HCT116 (cell line): ENCODE data around the gene RBM26. TPM values are rescaled to one million over a fixed set of nuclear protein-coding genes. Genes with fewer than 3 reads are reported as not detected.

Source experiments
- ATAC-seq: fragments of 200-7000 bp; cut with Tn5 transposase; 2 replicates; pipeline ENCODE4 v1.9.1; 2020; ENCODE audit warnings: mild to moderate bottlenecking, moderate library complexity
- BruUV-seq: library from RNA; stranded (reverse); fragments of 400-500 nt; replicated peaks from 2 replicates; lab custom pipeline; 2021; lab: Mats Ljungman, UMichigan
- CTCF ChIA-PET: fragments of 300-600 bp; sonication (Branson Sonifier 250); formaldehyde crosslinking; loops from one replicate; lab custom pipeline; 2021; ENCODE audit warnings: antibody characterized with exemption; lab: Charles Lee
- POLR2A ChIA-PET: fragments of 300-600, 350-600 bp; sonication (Branson Sonifier 250); formaldehyde crosslinking; loops from one replicate; lab custom pipeline; 2021; ENCODE audit warnings: antibody characterized with exemption; lab: Charles Lee
- RAD21 ChIA-PET, 2 experiments: fragments of 300-600 bp; sonication (Branson Sonifier 250); formaldehyde crosslinking; loops; one replicate each; lab custom pipeline; 2023; ENCODE audit warnings: low total read pairs in 2 of 2; ENCODE audit not compliant: uncharacterized antibody in 2 of 2, unreplicated experiment in 2 of 2, low non-redundant PET in 1 of 2; lab: Charles Lee
- DNase-seq: peaks from one replicate; pipeline ENCODE4 v3.0.0-alpha.2; 2010; ENCODE audit warnings: low read depth, low spot score
- H2AFZ ChIP-seq: fragments of 200-600 bp; shearing (Covaris generic), sonication (generic); 2 replicates; pipeline ENCODE4 v1.6.1; 2017; ENCODE audit warnings: low read depth, mixed run types, mixed read lengths, antibody characterized with exemption, low read length; ENCODE audit not compliant: poor library complexity, severe bottlenecking
- H3K27ac ChIP-seq: 2 replicates; pipeline ENCODE4 v1.5.1; 2012; ENCODE audit warnings: low read depth, low read length
- H3K27me3 ChIP-seq: fragments of 200-600 bp; sonication (generic); 2 replicates; pipeline ENCODE4 v1.6.1; 2016; ENCODE audit warnings: mixed run types, low read length, mixed read lengths; ENCODE audit not compliant: insufficient read depth
- H3K36me3 ChIP-seq, 2 experiments: fragments of 200-500 bp in 1 of 2; fragments of 200-600 bp in 1 of 2; sonication (Bioruptor generic) in 1 of 2; sonication (generic) in 1 of 2; 2 replicates each; pipeline versions ENCODE4 v1.5.1 to v1.6.1; 2014 to 2016; ENCODE audit warnings: low read length in 2 of 2, inconsistent platforms in 1 of 2, mixed read lengths in 1 of 2, mixed run types in 1 of 2; ENCODE audit not compliant: insufficient read depth in 2 of 2, control insufficient read depth in 1 of 2
- H3K4me1 ChIP-seq, 2 experiments: fragments of 200-600 bp in 1 of 2; sonication (generic) in 1 of 2; 2 replicates each; pipeline versions ENCODE4 v1.5.1 to v1.6.1; 2012 to 2017; ENCODE audit warnings: low read length in 2 of 2, inconsistent platforms in 1 of 2, mild to moderate bottlenecking in 1 of 2, mixed read lengths in 1 of 2, mixed run types in 1 of 2, moderate library complexity in 1 of 2; ENCODE audit not compliant: insufficient read depth in 2 of 2, control insufficient read depth in 1 of 2
- H3K4me2 ChIP-seq: fragments of 200-600 bp; sonication (generic); 2 replicates; pipeline ENCODE4 v1.6.1; 2017; ENCODE audit warnings: mixed run types, low read length, mixed read lengths
- H3K4me3 ChIP-seq, 2 experiments: fragments of 200-600 bp in 1 of 2; sonication (generic) in 1 of 2; replicated peaks in 1 of 2; 2 replicates each; pipeline ENCODE4 v1.5.1; 2011 to 2016; ENCODE audit warnings: low read length in 2 of 2, control low read depth in 1 of 2, low read depth in 1 of 2, mild to moderate bottlenecking in 1 of 2, mixed read lengths in 1 of 2, mixed run types in 1 of 2
- H3K79me2 ChIP-seq: fragments of 200-600 bp; sonication (generic); 2 replicates; pipeline ENCODE4 v1.6.1; 2017; ENCODE audit warnings: mild to moderate bottlenecking, mixed run types, low read length, moderate library complexity, mixed read lengths; ENCODE audit not compliant: insufficient read depth
- H3K9ac ChIP-seq: fragments of 200-600 bp; sonication (generic); 2 replicates; pipeline ENCODE4 v1.6.1; 2016; ENCODE audit warnings: low read length, mixed read lengths
- H3K9me2 ChIP-seq: fragments of 200-600 bp; sonication (generic), shearing (Covaris generic); 2 replicates; pipeline ENCODE4 v1.6.1; 2017; ENCODE audit warnings: mixed run types, mild to moderate bottlenecking, moderate library complexity; ENCODE audit not compliant: insufficient read depth
- H3K9me3 ChIP-seq, 2 experiments: fragments of 200-500 bp in 1 of 2; fragments of 200-600 bp in 1 of 2; sonication (Bioruptor generic) in 1 of 2; sonication (generic) in 1 of 2; 2 replicates each; pipeline ENCODE4 v1.6.1; 2014 to 2017; ENCODE audit warnings: low read length in 2 of 2, mixed read lengths in 2 of 2, inconsistent platforms in 1 of 2, low read depth in 1 of 2, mild to moderate bottlenecking in 1 of 2, mixed run types in 1 of 2, moderate library complexity in 1 of 2; ENCODE audit not compliant: control insufficient read depth in 1 of 2, insufficient read depth in 1 of 2
- H4K20me1 ChIP-seq: fragments of 200-600 bp; sonication (generic), shearing (Covaris generic); 2 replicates; pipeline ENCODE4 v1.6.1; 2017; ENCODE audit warnings: mixed run types, mild to moderate bottlenecking, moderate library complexity; ENCODE audit not compliant: insufficient read depth
- ATF3 ChIP-seq: IDR thresholded peaks from 2 replicates; pipeline ENCODE4 v1.6.1; 2012
- CBX3 ChIP-seq: IDR thresholded peaks from 2 replicates; pipeline ENCODE4 v1.6.1; 2012; ENCODE audit warnings: low read depth
- CEBPB ChIP-seq: IDR thresholded peaks from 2 replicates; pipeline ENCODE4 v1.6.1; 2012; ENCODE audit warnings: low read depth
- EGR1 ChIP-seq: IDR thresholded peaks from 2 replicates; pipeline ENCODE4 v1.6.1; 2012; ENCODE audit warnings: low read depth
- ELF1 ChIP-seq: IDR thresholded peaks from 2 replicates; pipeline ENCODE4 v1.6.1; 2012; ENCODE audit warnings: low read depth, borderline replicate concordance
- EZH2 ChIP-seq: fragments of 200-600 bp; sonication (generic); IDR thresholded peaks from 2 replicates; pipeline ENCODE4 v1.6.1; 2017; ENCODE audit warnings: antibody characterized with exemption, mixed run types
- EZH2phosphoT487 ChIP-seq: fragments of 200-600 bp; IDR thresholded peaks from 2 replicates; pipeline ENCODE4 v1.6.1; 2018; ENCODE audit warnings: antibody characterized with exemption, borderline replicate concordance
- FOSL1 ChIP-seq: IDR thresholded peaks from 2 replicates; pipeline ENCODE4 v1.6.1; 2012; ENCODE audit warnings: low read depth
- MAX ChIP-seq: IDR thresholded peaks from 2 replicates; pipeline ENCODE4 v1.6.1; 2012
- POLR2A ChIP-seq: IDR thresholded peaks from 2 replicates; pipeline ENCODE4 v1.7.0; 2011; ENCODE audit warnings: borderline replicate concordance; ENCODE audit not compliant: insufficient read depth, insufficient read length; ENCODE audit errors: extremely low read depth
- RAD21 ChIP-seq: IDR thresholded peaks from 2 replicates; pipeline ENCODE4 v1.6.1; 2012; ENCODE audit warnings: low read depth, mild to moderate bottlenecking
- REST ChIP-seq: IDR thresholded peaks from 2 replicates; pipeline ENCODE4 v1.6.1; 2012; ENCODE audit warnings: low read depth
- SIN3A ChIP-seq: IDR thresholded peaks from 2 replicates; pipeline ENCODE4 v1.6.1; 2012; ENCODE audit warnings: low read depth
- SP1 ChIP-seq: IDR thresholded peaks from 2 replicates; pipeline ENCODE4 v1.6.1; 2012; ENCODE audit warnings: low read depth
- SRF ChIP-seq: IDR thresholded peaks from 2 replicates; pipeline ENCODE4 v1.6.1; 2012; ENCODE audit warnings: low read depth
- TCF7L2 ChIP-seq: IDR thresholded peaks from 2 replicates; pipeline ENCODE4 v1.7.0; 2011; ENCODE audit warnings: borderline replicate concordance, inconsistent platforms; ENCODE audit not compliant: insufficient read depth, insufficient read length; ENCODE audit errors: extremely low read depth
- YY1 ChIP-seq: IDR thresholded peaks from 2 replicates; pipeline ENCODE4 v1.6.1; 2011; ENCODE audit warnings: low read length, low read depth, moderate library complexity, mild to moderate bottlenecking; ENCODE audit not compliant: insufficient replicate concordance; ENCODE audit errors: extremely low read depth
- ZBTB33 ChIP-seq: IDR thresholded peaks from 2 replicates; pipeline ENCODE4 v1.6.1; 2011; ENCODE audit warnings: mild to moderate bottlenecking, low read length, moderate library complexity; ENCODE audit not compliant: insufficient replicate concordance; ENCODE audit errors: extremely low read depth
- ZFX ChIP-seq: fragments of 450-650 bp; IDR thresholded peaks from 2 replicates; pipeline ENCODE4 v1.6.1; 2017
- ZNF274 ChIP-seq: fragments of 200-500 bp; sonication (Bioruptor generic); IDR thresholded peaks from 2 replicates; pipeline ENCODE4 v1.6.1; 2014; ENCODE audit warnings: mild to moderate bottlenecking, low read depth, low read length, inconsistent platforms
- intact Hi-C: fragments of 100-400 bp; cut with micrococcal nuclease; formaldehyde crosslinking; loops from 2 replicates; pipeline ENCODE4 v1.10.0; 2022
- total RNA-seq: library from RNA; stranded (reverse); gene quantifications from one replicate; pipeline ENCODE4 v1.2.1, GENCODE V29; 2021; ENCODE audit not compliant: unreplicated experiment

Gene RBM26
- total RNA-seq, 1 experiment from 2014 or later, result 52.5 TPM

GRCh38 chr13:79386125-79386826 is 19.8 kb downstream of the RBM26 start:
- Histone ChIP-seq H4K20me1 (peaks cover 45% of the 10 kb centered on the region; the same call in 1 of the 2 replicates), H3K4me2 (no peak overlapping the region), H2AFZ (no peak overlapping the region), H3K9me2 (no peaks in the 10 kb centered on the region), H3K4me1 (peaks cover 20 to 36% of the 10 kb centered on the region in 2 experiments), H3K27me3 (no peaks in the 10 kb centered on the region), H3K79me2 (peaks cover 100% of the 10 kb centered on the region), H3K36me3 (no peaks in the 10 kb centered on the region), H3K9me3 (no peaks in the 10 kb centered on the region), H3K4me3 (no peak overlapping the region), H3K9ac (no peak overlapping the region), H3K27ac (no peak overlapping the region)
- ATAC-seq (no peak), DNase-seq (no peak)
- ChIA-PET RAD21 (no interaction called here), POLR2A (no interaction called here), CTCF (no interaction called here)
- intact Hi-C loops, result no loop called here
- TF ChIP-seq EZH2, result no peak
- no peak for TF ChIP-seq REST
- TF ChIP-seq SIN3A, result no peak
- TF ChIP-seq ATF3, result no peak
- no peak for TF ChIP-seq ZBTB33
- no peak for TF ChIP-seq SRF
- no peak for TF ChIP-seq FOSL1
- TF ChIP-seq CBX3, result no peak
- TF ChIP-seq RAD21, result no peak
- TF ChIP-seq CEBPB, result no peak
- TF ChIP-seq EGR1, result no peak
- no peak for TF ChIP-seq YY1
- no peak for TF ChIP-seq POLR2A
- TF ChIP-seq MAX, result no peak
- TF ChIP-seq ELF1, result no peak
- TF ChIP-seq SP1, result no peak
- TF ChIP-seq ZNF274, result no peak
- TF ChIP-seq TCF7L2, result no peak
- TF ChIP-seq EZH2phosphoT487, result no peak
- TF ChIP-seq ZFX, result no peak
- BruUV-seq, result no TSS peak
